ENCODE results near the gene ASB2. TPM values are rescaled to one million over a fixed set of nuclear protein-coding genes. Genes with fewer than 3 reads are reported as not detected.

The ASB2 gene
- total RNA-seq, 1 donor from 2014 or later: 58.6 TPM

GRCh38 chr14:93978735-93979134 lies 2.4 kb upstream of the ASB2 start:
- Histone ChIP-seq H3K27me3 (no peaks in the 10 kb centered on the region), H3K36me3 (no peaks in the 10 kb centered on the region), H3K27ac (peak overlapping the region; percentile 95), H3K4me3 (no peak overlapping the region), H3K9me3 (no peaks in the 10 kb centered on the region), H3K4me1 (peaks cover 6 to 34% of the 10 kb centered on the region in 2 donors)
- intact Hi-C loops (cut with DNase I): no loop called here
- no peak for TF ChIP-seq CTCF (IDR thresholded peaks at IDR 0.05)
- no peak for DNase-seq (ENCODE audit: low spot score in 2 of 2)

GRCh38 chr14:93977790-93978581 lies 1.6 kb upstream of the ASB2 start:
- no peak for TF ChIP-seq CTCF (IDR thresholded peaks at IDR 0.05)
- H3K36me3 ChIP-seq: no peaks in the 10 kb centered on the region
- no peak for DNase-seq (ENCODE audit: low spot score in 2 of 2)
- peaks cover 6 to 41% of the 10 kb centered on the region in 2 donors for H3K4me1 ChIP-seq
- intact Hi-C loops (cut with DNase I): loop anchor here (2.0 kb wide), 1 partner anchor 17 kb away; no protein-coding TSS in a partner anchor
- peak overlapping the region; percentile 95 for H3K27ac ChIP-seq
- no peak overlapping the region for H3K4me3 ChIP-seq
- no peaks in the 10 kb centered on the region for H3K9me3 ChIP-seq
- no peaks in the 10 kb centered on the region for H3K27me3 ChIP-seq

GRCh38 chr14:93977171-93977570 lies 801 bp upstream of the ASB2 start:
- no peaks in the 10 kb centered on the region for H3K9me3 ChIP-seq
- H3K27me3 ChIP-seq: no peaks in the 10 kb centered on the region
- peak overlapping the region; percentile 48 to 68 for H3K4me3 ChIP-seq
- peaks cover 6 to 44% of the 10 kb centered on the region in 2 donors for H3K4me1 ChIP-seq
- no peak for TF ChIP-seq CTCF (IDR thresholded peaks at IDR 0.05)
- intact Hi-C loops (cut with DNase I): loop anchor here (2.0 kb wide), 1 partner anchor 18 kb away; no protein-coding TSS in a partner anchor
- no peaks in the 10 kb centered on the region for H3K36me3 ChIP-seq
- no peak for DNase-seq (ENCODE audit: low spot score in 2 of 2)
- peak overlapping the region; percentile 95 for H3K27ac ChIP-seq

GRCh38 chr14:93975791-93976476 lies 436 bp downstream of the ASB2 start:
- Histone ChIP-seq H3K27me3 (no peaks in the 10 kb centered on the region), H3K9me3 (no peaks in the 10 kb centered on the region), H3K4me3 (peak overlapping the region; percentile 48 to 68), H3K4me1 (peaks cover 6 to 43% of the 10 kb centered on the region in 2 donors), H3K27ac (peak overlapping the region; percentile 95), H3K36me3 (no peaks in the 10 kb centered on the region)
- intact Hi-C loops (cut with DNase I): loop anchor here (1.0 to 2.0 kb wide), 3 partner anchors 11 to 19 kb away; no protein-coding TSS in a partner anchor
- DNase-seq (ENCODE audit: low spot score in 2 of 2): no peak
- peak in 2 of 3 experiments; percentile 11 to 21 for TF ChIP-seq CTCF (IDR thresholded peaks at IDR 0.05)

- Histone ChIP-seq H3K36me3 (no peaks in the 10 kb centered on the region), H3K27ac (peak overlapping the region; percentile 95), H3K4me3 (peak overlapping the region; percentile 48 to 68), H3K9me3 (no peaks in the 10 kb centered on the region), H3K27me3 (no peaks in the 10 kb centered on the region), H3K4me1 (peaks cover 10 to 48% of the 10 kb centered on the region in 2 donors)
- intact Hi-C loops (cut with DNase I): no loop called here
- no peak for DNase-seq (ENCODE audit: low spot score in 2 of 2)
- TF ChIP-seq CTCF (IDR thresholded peaks at IDR 0.05): no peak
Observed at GRCh38 chr14:93974833-93975232, 1.5 kb downstream of the ASB2 start.

All from ascending aorta (tissue), 2 donors.